HEK293 (cell line): ENCODE data around the gene CTF1.

Experiments
- CTCF ChIP-seq: fragments of 450-650 bp; formaldehyde crosslinking; IDR thresholded peaks from 2 replicates; pipeline ENCODE4 v1.5.1; 2016; ENCODE audit warnings: missing biosample characterization, missing genetic modification characterization
- KLF9 ChIP-seq: fragments of 450-650 bp; formaldehyde crosslinking; IDR thresholded peaks from 2 replicates; pipeline ENCODE4 v1.5.1; 2016; ENCODE audit warnings: missing biosample characterization, missing genetic modification characterization, low read depth
- PBX3 ChIP-seq: sonication (generic); formaldehyde crosslinking; IDR thresholded peaks from 2 replicates; pipeline ENCODE4 v1.8.1; 2022; ENCODE audit warnings: mild to moderate bottlenecking, moderate library complexity, missing genetic modification reagents
- ZEB2 ChIP-seq: fragments of 450-650 bp; formaldehyde crosslinking; IDR thresholded peaks from 2 replicates; pipeline ENCODE4 v1.5.1; 2016; ENCODE audit warnings: missing biosample characterization, missing genetic modification characterization
- ZNF133 ChIP-seq: fragments of 450-650 bp; formaldehyde crosslinking; IDR thresholded peaks from 2 replicates; pipeline ENCODE4 v1.5.1; 2016; ENCODE audit warnings: missing biosample characterization, missing genetic modification characterization
- ZNF274 ChIP-seq, 2 experiments: fragments of 200-500 bp in 1 of 2; fragments of 450-650 bp in 1 of 2; sonication (Bioruptor generic) in 1 of 2; formaldehyde crosslinking in 1 of 2; IDR thresholded peaks; 2 replicates each; pipeline versions ENCODE4 v1.5.1 to v1.6.1; 2014 to 2016; ENCODE audit warnings: borderline replicate concordance in 1 of 2, inconsistent platforms in 1 of 2, low read length in 1 of 2, missing biosample characterization in 1 of 2, missing genetic modification characterization in 1 of 2
- ZNF449 ChIP-seq: fragments of 450-650 bp; formaldehyde crosslinking; IDR thresholded peaks from 2 replicates; pipeline ENCODE4 v1.5.1; 2017; ENCODE audit warnings: missing biosample characterization, mild to moderate bottlenecking, missing genetic modification characterization, moderate library complexity
- ZNF501 ChIP-seq: fragments of 450-650 bp; formaldehyde crosslinking; IDR thresholded peaks from 2 replicates; pipeline ENCODE4 v1.5.1; 2016; ENCODE audit warnings: missing biosample characterization, missing genetic modification characterization
- ZNF639 ChIP-seq: fragments of 450-650 bp; formaldehyde crosslinking; IDR thresholded peaks from 2 replicates; pipeline ENCODE4 v1.5.1; 2016; ENCODE audit warnings: missing biosample characterization, missing genetic modification characterization
- ZSCAN4 ChIP-seq: fragments of 450-650 bp; formaldehyde crosslinking; IDR thresholded peaks from 2 replicates; pipeline ENCODE4 v1.5.1; 2017; ENCODE audit warnings: missing biosample characterization, missing genetic modification characterization

- TF ChIP-seq ZSCAN4 (tag by site-specific recombination) (no peak), CTCF (no peak), ZNF639 (no peak), ZNF133 (tag by site-specific recombination) (no peak), PBX3 (CRISPR knock-in tag) (no peak), ZNF274 (IDR thresholded peaks at IDR 0.05; ENCODE audit: low read length) (no peak), ZNF274 (tag by site-specific recombination; IDR thresholded peaks at IDR 0.05; ENCODE audit: borderline replicate concordance) (no peak), ZNF501 (tag by site-specific recombination) (no peak), ZNF449 (tag by site-specific recombination) (no peak), KLF9 (no peak), ZEB2 (tag by site-specific recombination) (no peak)
Observed at GRCh38 chr16:30928390-30928789, 32.0 kb downstream of the CTF1 start.
